Esophagus muscularis mucosa (tissue), 4 donors: ENCODE results near the gene ASB15.

Experiments used
- EP300 ChIP-seq: sonication (generic); formaldehyde crosslinking; IDR thresholded peaks from one replicate; pipeline ENCODE4 v1.6.1; 2017; ENCODE audit warnings: antibody characterized with exemption
- POLR2A ChIP-seq: fragments of 450-650 bp; IDR thresholded peaks from one replicate; pipeline ENCODE4 v1.6.1; 2017; ENCODE audit warnings: antibody characterized with exemption, moderate library complexity, mild to moderate bottlenecking, low read depth
- POLR2AphosphoS5 ChIP-seq, 2 donors: sonication (generic); formaldehyde crosslinking; IDR thresholded peaks; one replicate each; pipeline ENCODE4 v1.6.1; 2017; ENCODE audit warnings: antibody characterized with exemption in 2 of 2
- TF ChIP-seq, protein P1 (sequence below), 3 experiments: fragments of 200-600 bp in 2 of 3; fragments of 450-650 bp in 1 of 3; sonication (generic) in 2 of 3; IDR thresholded peaks; one replicate each; pipeline ENCODE4 v1.5.1; 2017 to 2019; ENCODE audit warnings: antibody characterized with exemption in 3 of 3, mild to moderate bottlenecking in 2 of 3, moderate library complexity in 1 of 3

DNA sequence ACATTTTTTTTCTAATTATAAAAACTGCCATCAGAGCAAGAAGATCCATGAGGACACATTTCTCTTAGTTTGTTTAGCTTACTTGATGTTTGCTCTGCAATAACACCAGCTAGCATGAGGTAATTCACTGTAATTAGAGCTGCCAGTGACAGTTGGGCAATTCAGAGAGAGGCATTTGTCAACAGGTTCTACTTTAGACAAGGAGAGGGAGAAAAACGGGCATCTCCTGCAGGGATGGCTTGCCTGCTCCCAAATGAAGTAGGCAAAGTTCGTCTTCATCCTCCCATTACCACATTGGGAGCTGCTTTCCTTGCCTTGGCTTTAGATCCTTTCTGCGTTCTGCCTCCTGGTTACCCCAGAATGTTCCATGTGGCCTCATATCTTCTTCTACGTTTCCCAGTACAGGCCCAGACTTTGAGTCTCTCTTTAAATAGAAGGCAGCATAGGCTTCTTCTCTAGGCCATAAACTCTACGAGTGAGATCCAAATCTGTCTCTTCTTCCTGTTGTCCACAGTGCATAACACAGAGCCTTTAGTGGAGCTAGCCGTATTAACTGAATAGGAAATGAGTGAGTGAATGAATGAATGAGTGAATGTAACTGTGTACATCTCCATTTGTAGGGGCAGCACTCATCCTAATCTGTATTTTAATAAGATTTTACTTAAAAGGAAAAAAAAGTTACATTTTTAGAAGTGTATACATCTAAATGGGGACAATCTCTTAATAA lies 21.2 kb downstream of the ASB15 start:
- no peak for TF ChIP-seq POLR2AphosphoS5 (IDR thresholded peaks at IDR 0.05)
- TF ChIP-seq, protein P1, sequence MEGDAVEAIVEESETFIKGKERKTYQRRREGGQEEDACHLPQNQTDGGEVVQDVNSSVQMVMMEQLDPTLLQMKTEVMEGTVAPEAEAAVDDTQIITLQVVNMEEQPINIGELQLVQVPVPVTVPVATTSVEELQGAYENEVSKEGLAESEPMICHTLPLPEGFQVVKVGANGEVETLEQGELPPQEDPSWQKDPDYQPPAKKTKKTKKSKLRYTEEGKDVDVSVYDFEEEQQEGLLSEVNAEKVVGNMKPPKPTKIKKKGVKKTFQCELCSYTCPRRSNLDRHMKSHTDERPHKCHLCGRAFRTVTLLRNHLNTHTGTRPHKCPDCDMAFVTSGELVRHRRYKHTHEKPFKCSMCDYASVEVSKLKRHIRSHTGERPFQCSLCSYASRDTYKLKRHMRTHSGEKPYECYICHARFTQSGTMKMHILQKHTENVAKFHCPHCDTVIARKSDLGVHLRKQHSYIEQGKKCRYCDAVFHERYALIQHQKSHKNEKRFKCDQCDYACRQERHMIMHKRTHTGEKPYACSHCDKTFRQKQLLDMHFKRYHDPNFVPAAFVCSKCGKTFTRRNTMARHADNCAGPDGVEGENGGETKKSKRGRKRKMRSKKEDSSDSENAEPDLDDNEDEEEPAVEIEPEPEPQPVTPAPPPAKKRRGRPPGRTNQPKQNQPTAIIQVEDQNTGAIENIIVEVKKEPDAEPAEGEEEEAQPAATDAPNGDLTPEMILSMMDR (IDR thresholded peaks at IDR 0.05) = no peak
- no peak for TF ChIP-seq POLR2A
- no peak for TF ChIP-seq EP300
